ENCODE data around the gene CHD6. TPM values are rescaled to one million over a fixed set of nuclear protein-coding genes. Genes with fewer than 3 reads are reported as not detected.

CHD6 gene
- total and polyA plus RNA-seq, 2 of the 13 experiments (the other 11 are each of a cell fraction or from before 2014, with no cell fraction given): 14.4 to 52.0 TPM

DNA sequence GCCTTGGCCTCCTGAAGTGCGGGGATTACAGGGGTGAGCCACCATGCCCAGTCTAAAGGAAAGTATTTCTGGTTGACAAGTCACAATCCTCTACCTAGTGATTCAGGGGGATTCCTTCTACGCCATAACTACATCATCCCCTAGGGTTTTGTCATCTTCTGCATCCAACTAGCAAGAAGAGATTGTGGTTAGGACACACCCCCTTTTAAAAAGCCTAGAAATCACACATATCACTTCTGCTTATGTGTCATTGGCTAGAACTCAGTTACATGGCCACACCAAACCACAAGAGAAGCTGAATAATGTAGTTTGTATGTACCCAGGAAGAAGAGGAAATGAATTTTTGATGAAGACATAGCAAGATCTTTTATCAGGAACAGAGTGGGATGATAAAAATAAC is 14.7 kb upstream of the CHD6 start:
- ATAC-seq (no peak), FAIRE-seq (no peak), DNase-seq (ENCODE audit: low spot score) (no peak)
- Histone ChIP-seq H3K36me3 (replicated peaks in 1 of 2; ENCODE audit: control insufficient read depth in 1 of 2, insufficient read depth in 2 of 2, low read length in 2 of 2) (no peaks in the 10 kb centered on the region), H3K4me2 (ENCODE audit: low read depth, low read length) (no peak overlapping the region), H3K27me3 (ENCODE audit: control insufficient read depth in 1 of 2, insufficient read depth in 2 of 2, low read length in 2 of 2) (no peaks in the 10 kb centered on the region), H3K9ac (ENCODE audit: insufficient read depth, low read depth, low read length) (no peak overlapping the region), H3K79me2 (ENCODE audit: insufficient read depth, low read length) (no peaks in the 10 kb centered on the region), H3K4me1 (ENCODE audit: insufficient read depth, low read length) (no peaks in the 10 kb centered on the region), H3K4me3 (replicated peaks in 1 of 3; ENCODE audit: insufficient read depth in 1 of 3, low read depth in 2 of 3, low read length in 3 of 3) (no peak overlapping the region), H2AFZ (ENCODE audit: low read length) (no peak overlapping the region), H3K27ac (ENCODE audit: extremely low read length, insufficient read depth, low read length) (no peak overlapping the region), H3K9me3 (ENCODE audit: low read length) (no peaks in the 10 kb centered on the region), H4K20me1 (ENCODE audit: insufficient read depth, low read length) (no peaks in the 10 kb centered on the region)
- ChIA-PET CTCF (ENCODE audit: low intra/inter-chr PET ratio, low total read pairs) (no interaction called here), POLR2A (interaction anchor here (1.2 kb wide), 1 partner anchor 15 kb away, joined by 4 read pairs; the partner anchor contains the start of gene CHD6)
- in situ Hi-C loops (cut with HindIII; ENCODE audit: extremely low pct_ligation_motif_present, low pct_unique_long_range_greater_than_20kb) (no loop called here), intact Hi-C loops (cut with micrococcal nuclease; ENCODE audit: unreplicated experiment) (no loop called here)
- WGBS (ENCODE audit: low lambda C conversion rate): 79% methylated on average over 2 of the region's 2 CpGs
- TF ChIP-seq, protein P1, sequence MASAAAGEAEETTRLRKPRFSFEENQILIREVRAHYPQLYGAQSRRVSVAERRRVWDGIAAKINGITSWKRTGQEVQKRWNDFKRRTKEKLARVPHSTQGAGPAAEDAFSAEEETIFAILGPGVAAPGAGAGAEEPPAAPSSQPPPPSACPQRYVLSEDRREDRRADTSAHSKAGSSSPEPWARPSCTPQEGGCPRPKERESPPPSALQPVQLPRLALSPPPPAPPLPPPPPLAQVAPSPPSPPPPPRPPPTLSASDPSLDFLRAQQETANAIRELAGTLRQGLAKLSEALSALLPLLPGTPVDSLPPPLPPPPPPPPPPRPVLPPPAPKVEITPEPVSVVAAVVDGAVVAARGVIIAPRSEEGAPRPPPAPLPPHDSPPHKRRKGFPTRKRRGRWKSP (CRISPR knock-in tag; IDR thresholded peaks at IDR 0.05): no peak
- TF ChIP-seq KDM5B (CRISPR knock-in tag; IDR thresholded peaks at IDR 0.05; ENCODE audit: borderline replicate concordance) (no peak), PHF5A (CRISPR knock-in tag; IDR thresholded peaks at IDR 0.05; ENCODE audit: low read depth, unreplicated experiment) (no peak), CENPT (CRISPR knock-in tag; IDR thresholded peaks at IDR 0.05; ENCODE audit: low read depth) (no peak), ZNF605 (CRISPR knock-in tag; IDR thresholded peaks at IDR 0.05) (no peak), ZNF652 (CRISPR knock-in tag; IDR thresholded peaks at IDR 0.05; ENCODE audit: borderline replicate concordance, low read depth) (no peak), RFX3 (CRISPR knock-in tag; IDR thresholded peaks at IDR 0.05) (no peak), NFKBIZ (CRISPR knock-in tag; IDR thresholded peaks at IDR 0.05) (no peak), ZNF143 (CRISPR knock-in tag; IDR thresholded peaks at IDR 0.05) (no peak), RAD21 (CRISPR knock-in tag; IDR thresholded peaks at IDR 0.05) (no peak), PITX1 (CRISPR knock-in tag; IDR thresholded peaks at IDR 0.05) (no peak), ZNF431 (CRISPR knock-in tag; IDR thresholded peaks at IDR 0.05; ENCODE audit: borderline replicate concordance, low read depth) (no peak), GLI4 (CRISPR knock-in tag; IDR thresholded peaks at IDR 0.05; ENCODE audit: borderline replicate concordance) (no peak), ZNF616 (CRISPR knock-in tag; IDR thresholded peaks at IDR 0.05; ENCODE audit: low read depth) (no peak)
- TF ChIP-seq, protein P2, sequence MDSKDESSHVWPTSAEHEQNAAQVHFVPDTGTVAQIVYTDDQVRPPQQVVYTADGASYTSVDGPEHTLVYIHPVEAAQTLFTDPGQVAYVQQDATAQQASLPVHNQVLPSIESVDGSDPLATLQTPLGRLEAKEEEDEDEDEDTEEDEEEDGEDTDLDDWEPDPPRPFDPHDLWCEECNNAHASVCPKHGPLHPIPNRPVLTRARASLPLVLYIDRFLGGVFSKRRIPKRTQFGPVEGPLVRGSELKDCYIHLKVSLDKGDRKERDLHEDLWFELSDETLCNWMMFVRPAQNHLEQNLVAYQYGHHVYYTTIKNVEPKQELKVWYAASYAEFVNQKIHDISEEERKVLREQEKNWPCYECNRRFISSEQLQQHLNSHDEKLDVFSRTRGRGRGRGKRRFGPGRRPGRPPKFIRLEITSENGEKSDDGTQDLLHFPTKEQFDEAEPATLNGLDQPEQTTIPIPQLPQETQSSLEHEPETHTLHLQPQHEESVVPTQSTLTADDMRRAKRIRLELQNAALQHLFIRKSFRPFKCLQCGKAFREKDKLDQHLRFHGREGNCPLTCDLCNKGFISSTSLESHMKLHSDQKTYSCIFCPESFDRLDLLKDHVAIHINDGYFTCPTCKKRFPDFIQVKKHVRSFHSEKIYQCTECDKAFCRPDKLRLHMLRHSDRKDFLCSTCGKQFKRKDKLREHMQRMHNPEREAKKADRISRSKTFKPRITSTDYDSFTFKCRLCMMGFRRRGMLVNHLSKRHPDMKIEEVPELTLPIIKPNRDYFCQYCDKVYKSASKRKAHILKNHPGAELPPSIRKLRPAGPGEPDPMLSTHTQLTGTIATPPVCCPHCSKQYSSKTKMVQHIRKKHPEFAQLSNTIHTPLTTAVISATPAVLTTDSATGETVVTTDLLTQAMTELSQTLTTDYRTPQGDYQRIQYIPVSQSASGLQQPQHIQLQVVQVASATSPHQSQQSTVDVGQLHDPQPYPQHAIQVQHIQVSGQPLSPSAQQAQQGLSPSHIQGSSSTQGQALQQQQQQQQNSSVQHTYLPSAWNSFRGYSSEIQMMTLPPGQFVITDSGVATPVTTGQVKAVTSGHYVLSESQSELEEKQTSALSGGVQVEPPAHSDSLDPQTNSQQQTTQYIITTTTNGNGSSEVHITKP (CRISPR knock-in tag; IDR thresholded peaks at IDR 0.05; ENCODE audit: low read depth): no peak
- TF ChIP-seq, protein P3, sequence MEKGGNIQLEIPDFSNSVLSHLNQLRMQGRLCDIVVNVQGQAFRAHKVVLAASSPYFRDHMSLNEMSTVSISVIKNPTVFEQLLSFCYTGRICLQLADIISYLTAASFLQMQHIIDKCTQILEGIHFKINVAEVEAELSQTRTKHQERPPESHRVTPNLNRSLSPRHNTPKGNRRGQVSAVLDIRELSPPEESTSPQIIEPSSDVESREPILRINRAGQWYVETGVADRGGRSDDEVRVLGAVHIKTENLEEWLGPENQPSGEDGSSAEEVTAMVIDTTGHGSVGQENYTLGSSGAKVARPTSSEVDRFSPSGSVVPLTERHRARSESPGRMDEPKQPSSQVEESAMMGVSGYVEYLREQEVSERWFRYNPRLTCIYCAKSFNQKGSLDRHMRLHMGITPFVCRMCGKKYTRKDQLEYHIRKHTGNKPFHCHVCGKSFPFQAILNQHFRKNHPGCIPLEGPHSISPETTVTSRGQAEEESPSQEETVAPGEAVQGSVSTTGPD (CRISPR knock-in tag; IDR thresholded peaks at IDR 0.05): no peak
- TF ChIP-seq, protein P4, sequence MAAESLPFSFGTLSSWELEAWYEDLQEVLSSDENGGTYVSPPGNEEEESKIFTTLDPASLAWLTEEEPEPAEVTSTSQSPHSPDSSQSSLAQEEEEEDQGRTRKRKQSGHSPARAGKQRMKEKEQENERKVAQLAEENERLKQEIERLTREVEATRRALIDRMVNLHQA (CRISPR knock-in tag; IDR thresholded peaks at IDR 0.05): no peak
- TF ChIP-seq, protein P5, sequence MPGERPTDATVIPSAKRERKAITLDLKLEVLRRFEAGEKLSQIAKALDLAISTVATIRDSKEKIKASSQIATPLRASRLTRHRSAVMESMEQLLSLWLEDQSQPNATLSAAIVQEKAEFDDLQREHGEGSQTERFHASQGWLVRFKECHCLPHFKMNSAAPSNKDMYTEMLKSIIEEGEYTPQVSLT (CRISPR knock-in tag; IDR thresholded peaks at IDR 0.05; ENCODE audit: borderline replicate concordance, low read depth): no peak
- BruUV-seq (replicated peaks): no TSS peak

Measured in HepG2 (cell line).